ENCODE measurements around the gene KIF19.
"Not testable (repeated sequence)": the region's sequence is repeated elsewhere in the genome, so short reads cannot be mapped to it uniquely, and the experiment has no call there.

KIF19 gene

GRCh38 chr17:74281799-74282198, 44.2 kb upstream of the KIF19 start:
- TF ChIP-seq CTCF (IDR thresholded peaks at IDR 0.05; ENCODE audit: insufficient read depth, low read length, poor library complexity, severe bottlenecking): no peak
- no peak for DNase-seq (ENCODE audit: extremely low read depth, insufficient read length)
- H3K27me3 ChIP-seq (replicated peaks; ENCODE audit: control insufficient read depth, insufficient read depth, low read length): no peaks in the 10 kb centered on the region
- H3K4me3 ChIP-seq (replicated peaks; ENCODE audit: low read depth, low read length): no peak overlapping the region
- H3K36me3 ChIP-seq (ENCODE audit: control insufficient read depth, insufficient read depth, low read length): no peaks in the 10 kb centered on the region

DNA sequence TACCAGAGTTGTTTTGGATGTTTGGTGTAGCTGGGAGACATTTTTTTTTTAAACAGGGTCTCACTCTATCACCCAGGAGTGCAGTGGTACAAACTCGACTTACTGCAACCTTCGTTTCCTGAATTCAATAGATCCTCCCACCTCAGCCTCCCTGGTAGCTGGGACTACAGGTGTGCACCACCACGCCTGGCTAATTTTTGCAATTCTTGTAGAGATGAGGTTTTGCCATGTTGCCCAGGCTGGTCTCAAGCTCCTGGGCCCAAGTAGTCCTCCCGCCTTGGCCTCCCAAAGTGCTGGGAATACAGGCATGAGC, 43.8 kb upstream of the KIF19 start:
- not testable (repeated sequence) for H3K27me3 ChIP-seq (replicated peaks; ENCODE audit: control insufficient read depth, insufficient read depth, low read length); H3K4me3 ChIP-seq (replicated peaks; ENCODE audit: low read depth, low read length); DNase-seq (ENCODE audit: extremely low read depth, insufficient read length); H3K36me3 ChIP-seq (ENCODE audit: control insufficient read depth, insufficient read depth, low read length)

GRCh38 chr17:74282587-74283370, 43.2 kb upstream of the KIF19 start:
- DNase-seq (ENCODE audit: extremely low read depth, insufficient read length): peak; percentile 44
- Histone ChIP-seq H3K36me3 (ENCODE audit: control insufficient read depth, insufficient read depth, low read length) (no peaks in the 10 kb centered on the region), H3K4me3 (replicated peaks; ENCODE audit: low read depth, low read length) (no peak overlapping the region), H3K27me3 (replicated peaks; ENCODE audit: control insufficient read depth, insufficient read depth, low read length) (no peaks in the 10 kb centered on the region)
- TF ChIP-seq CTCF (IDR thresholded peaks at IDR 0.05; ENCODE audit: insufficient read depth, low read length, poor library complexity, severe bottlenecking): no peak

DNA sequence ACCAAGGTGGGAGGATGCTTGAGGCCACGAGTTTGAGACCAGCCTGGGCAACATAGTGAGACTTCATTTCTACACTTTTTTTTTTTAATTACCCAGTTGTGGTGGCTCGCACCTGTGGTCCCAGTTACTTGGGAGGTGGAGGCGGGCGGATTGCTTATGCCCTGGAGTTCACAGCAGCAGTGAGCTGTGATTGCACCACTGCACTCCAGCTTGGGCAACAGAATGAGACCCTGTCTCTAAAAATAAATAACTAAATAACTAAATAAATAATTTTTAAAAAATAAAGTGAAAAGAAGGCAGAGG, 42.7 kb upstream of the KIF19 start:
- no peak for TF ChIP-seq CTCF (IDR thresholded peaks at IDR 0.05; ENCODE audit: insufficient read depth, low read length, poor library complexity, severe bottlenecking)
- Histone ChIP-seq H3K4me3 (replicated peaks; ENCODE audit: low read depth, low read length) (no peak overlapping the region), H3K27me3 (replicated peaks; ENCODE audit: control insufficient read depth, insufficient read depth, low read length) (no peaks in the 10 kb centered on the region), H3K36me3 (ENCODE audit: control insufficient read depth, insufficient read depth, low read length) (no peaks in the 10 kb centered on the region)
- no peak for DNase-seq (ENCODE audit: extremely low read depth, insufficient read length)

DNA sequence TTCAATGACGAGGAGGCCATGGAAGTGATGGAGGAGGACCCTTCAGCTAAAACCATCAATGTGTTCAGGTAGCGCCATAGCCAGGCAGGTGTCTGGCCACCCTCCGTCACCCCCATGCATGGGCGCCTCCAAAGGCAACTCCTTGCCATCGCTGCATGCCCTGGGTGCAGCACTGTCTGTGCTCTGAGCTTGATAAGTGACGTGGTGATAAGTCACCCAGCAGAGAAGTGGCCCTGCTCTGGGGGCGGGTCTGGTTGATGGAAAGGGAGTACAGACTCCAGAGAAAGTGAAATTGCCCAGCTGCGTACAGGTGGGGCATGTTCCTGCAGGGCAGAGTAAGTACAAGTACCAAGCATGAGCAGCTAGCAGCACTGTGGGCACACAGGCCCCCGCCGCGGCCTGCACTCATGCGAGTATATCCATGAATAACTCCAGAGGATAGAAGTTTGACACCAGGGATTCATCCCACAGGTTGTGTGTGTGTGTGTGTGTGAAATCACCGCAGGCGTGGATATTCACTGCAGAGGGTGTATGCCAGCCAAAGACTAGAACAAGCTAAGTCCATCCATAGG, 38.9 kb upstream of the KIF19 start:
- TF ChIP-seq CTCF (IDR thresholded peaks at IDR 0.05; ENCODE audit: insufficient read depth, low read length, poor library complexity, severe bottlenecking): no peak

GRCh38 chr17:74288785-74289184, 37.2 kb upstream of the KIF19 start:
- TF ChIP-seq CTCF (IDR thresholded peaks at IDR 0.05; ENCODE audit: insufficient read depth, low read length, poor library complexity, severe bottlenecking): no peak
- H3K36me3 ChIP-seq (ENCODE audit: control insufficient read depth, insufficient read depth, low read length): no peaks in the 10 kb centered on the region
- H3K4me3 ChIP-seq (replicated peaks; ENCODE audit: low read depth, low read length): no peak overlapping the region
- H3K27me3 ChIP-seq (replicated peaks; ENCODE audit: control insufficient read depth, insufficient read depth, low read length): no peaks in the 10 kb centered on the region
- DNase-seq (ENCODE audit: extremely low read depth, insufficient read length): no peak

More for the DNA sequence above, 38.9 kb upstream of the KIF19 start:
- no peaks in the 10 kb centered on the region for H3K27me3 ChIP-seq (replicated peaks; ENCODE audit: control insufficient read depth, insufficient read depth, low read length)
- H3K4me3 ChIP-seq (replicated peaks; ENCODE audit: low read depth, low read length): no peak overlapping the region
- no peak for DNase-seq (ENCODE audit: extremely low read depth, insufficient read length)
- no peaks in the 10 kb centered on the region for H3K36me3 ChIP-seq (ENCODE audit: control insufficient read depth, insufficient read depth, low read length)
